ENCODE data around the gene MSRB2.

- TF ChIP-seq RFX5 (IDR thresholded peaks at IDR 0.05) (no peak), POLR2A (IDR thresholded peaks at IDR 0.05; ENCODE audit: low read length) (no peak), CTCF (IDR thresholded peaks at IDR 0.05) (no peak)
These were observed 28.0 kb upstream of the MSRB2 start for GRCh38 chr10:23067337-23067736.

Data from A549 (cell line).